HepG2 (cell line): Measurements from ENCODE around the gene MXI1. TPM values are rescaled to one million over a fixed set of nuclear protein-coding genes. Genes with fewer than 3 reads are reported as not detected.

Experiments
- polyA plus RNA-seq, 8 experiments: library from polyadenylated mRNA; depleted of rRNA in 3 of 8; stranded (reverse) in 7 of 8; unstranded in 1 of 8; fragments of >200 nt; fragmentation: Illumina TruSeq in 4 of 8; extraction: Trizol in 4 of 8; gene quantifications; 2 replicates each; pipeline versions ENCODE4 v1.2.1 to v1.2.3, GENCODE V29; 2011 to 2016; ENCODE audit warnings: low read depth in 4 of 8, missing spikeins in 1 of 8, mixed read lengths in 1 of 8; ENCODE audit not compliant: insufficient read depth in 1 of 8
- total RNA-seq, 5 experiments: library from RNA; depleted of rRNA; stranded (reverse); fragments of >200 nt; fragmentation: Illumina TruSeq; extraction: Trizol; gene quantifications; 2 replicates each; pipeline ENCODE4 v1.2.3, GENCODE V29; 2016; ENCODE audit warnings: low read depth in 1 of 5
- TF ChIP-seq, protein P1 (sequence below): sonication (generic); formaldehyde crosslinking; IDR thresholded peaks from 2 replicates; pipeline ENCODE4 v1.5.1; 2020; ENCODE audit warnings: mild to moderate bottlenecking, missing genetic modification reagents, borderline replicate concordance
- TF ChIP-seq, protein P2 (sequence below): sonication (generic); formaldehyde crosslinking; IDR thresholded peaks from 2 replicates; pipeline ENCODE4 v1.4.0; 2020; ENCODE audit warnings: missing genetic modification reagents, borderline replicate concordance

Gene MXI1
- total and polyA plus RNA-seq, 2 of the 13 experiments (the other 11 are each of a cell fraction or from before 2014, with no cell fraction given), result 6.6 to 22.0 TPM

DNA sequence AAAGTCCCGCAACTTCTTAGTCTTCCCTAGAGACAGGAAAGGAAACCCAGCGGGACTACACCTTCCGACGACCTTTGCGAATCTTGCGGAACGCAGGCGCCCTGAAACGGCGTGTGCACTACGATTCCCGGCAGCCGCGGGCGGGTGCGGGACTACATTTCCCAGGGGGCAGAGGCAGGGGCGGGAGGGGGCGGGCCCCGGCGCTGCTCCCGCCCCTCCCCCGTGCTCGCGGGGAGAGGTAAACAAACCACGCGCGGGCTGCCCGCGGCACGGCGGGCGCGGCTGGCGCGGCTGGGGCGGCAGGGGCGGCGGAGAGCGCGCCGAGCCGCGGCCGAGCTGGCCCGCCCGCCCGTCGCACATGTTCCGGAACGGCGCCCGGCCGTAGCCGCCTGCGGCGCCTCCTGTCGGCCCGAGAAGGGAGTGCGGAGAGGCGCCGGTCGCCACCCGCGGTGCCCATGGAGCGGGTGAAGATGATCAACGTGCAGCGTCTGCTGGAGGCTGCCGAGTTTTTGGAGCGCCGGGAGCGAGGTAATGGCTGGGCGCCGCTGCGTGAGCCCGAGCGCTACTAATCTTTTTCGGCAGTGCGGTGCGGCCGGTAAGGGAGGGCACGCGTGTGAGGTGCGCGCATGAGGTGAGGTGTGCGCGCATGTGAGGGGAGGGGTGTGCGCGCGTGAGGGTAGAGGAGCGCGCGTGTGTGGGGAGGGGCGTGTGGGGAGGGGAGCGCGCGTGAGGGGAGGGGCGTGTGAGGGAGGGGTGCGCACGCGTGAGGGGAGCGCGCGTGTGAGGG, 18.5 kb downstream of the MXI1 start (continued):
- TF ChIP-seq, protein P1, sequence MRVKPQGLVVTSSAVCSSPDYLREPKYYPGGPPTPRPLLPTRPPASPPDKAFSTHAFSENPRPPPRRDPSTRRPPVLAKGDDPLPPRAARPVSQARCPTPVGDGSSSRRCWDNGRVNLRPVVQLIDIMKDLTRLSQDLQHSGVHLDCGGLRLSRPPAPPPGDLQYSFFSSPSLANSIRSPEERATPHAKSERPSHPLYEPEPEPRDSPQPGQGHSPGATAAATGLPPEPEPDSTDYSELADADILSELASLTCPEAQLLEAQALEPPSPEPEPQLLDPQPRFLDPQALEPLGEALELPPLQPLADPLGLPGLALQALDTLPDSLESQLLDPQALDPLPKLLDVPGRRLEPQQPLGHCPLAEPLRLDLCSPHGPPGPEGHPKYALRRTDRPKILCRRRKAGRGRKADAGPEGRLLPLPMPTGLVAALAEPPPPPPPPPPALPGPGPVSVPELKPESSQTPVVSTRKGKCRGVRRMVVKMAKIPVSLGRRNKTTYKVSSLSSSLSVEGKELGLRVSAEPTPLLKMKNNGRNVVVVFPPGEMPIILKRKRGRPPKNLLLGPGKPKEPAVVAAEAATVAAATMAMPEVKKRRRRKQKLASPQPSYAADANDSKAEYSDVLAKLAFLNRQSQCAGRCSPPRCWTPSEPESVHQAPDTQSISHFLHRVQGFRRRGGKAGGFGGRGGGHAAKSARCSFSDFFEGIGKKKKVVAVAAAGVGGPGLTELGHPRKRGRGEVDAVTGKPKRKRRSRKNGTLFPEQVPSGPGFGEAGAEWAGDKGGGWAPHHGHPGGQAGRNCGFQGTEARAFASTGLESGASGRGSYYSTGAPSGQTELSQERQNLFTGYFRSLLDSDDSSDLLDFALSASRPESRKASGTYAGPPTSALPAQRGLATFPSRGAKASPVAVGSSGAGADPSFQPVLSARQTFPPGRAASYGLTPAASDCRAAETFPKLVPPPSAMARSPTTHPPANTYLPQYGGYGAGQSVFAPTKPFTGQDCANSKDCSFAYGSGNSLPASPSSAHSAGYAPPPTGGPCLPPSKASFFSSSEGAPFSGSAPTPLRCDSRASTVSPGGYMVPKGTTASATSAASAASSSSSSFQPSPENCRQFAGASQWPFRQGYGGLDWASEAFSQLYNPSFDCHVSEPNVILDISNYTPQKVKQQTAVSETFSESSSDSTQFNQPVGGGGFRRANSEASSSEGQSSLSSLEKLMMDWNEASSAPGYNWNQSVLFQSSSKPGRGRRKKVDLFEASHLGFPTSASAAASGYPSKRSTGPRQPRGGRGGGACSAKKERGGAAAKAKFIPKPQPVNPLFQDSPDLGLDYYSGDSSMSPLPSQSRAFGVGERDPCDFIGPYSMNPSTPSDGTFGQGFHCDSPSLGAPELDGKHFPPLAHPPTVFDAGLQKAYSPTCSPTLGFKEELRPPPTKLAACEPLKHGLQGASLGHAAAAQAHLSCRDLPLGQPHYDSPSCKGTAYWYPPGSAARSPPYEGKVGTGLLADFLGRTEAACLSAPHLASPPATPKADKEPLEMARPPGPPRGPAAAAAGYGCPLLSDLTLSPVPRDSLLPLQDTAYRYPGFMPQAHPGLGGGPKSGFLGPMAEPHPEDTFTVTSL (CRISPR knock-in tag), result 0 out of 2 replicates have a peak, but pooled peaks have one; percentile 24
- TF ChIP-seq, protein P2, sequence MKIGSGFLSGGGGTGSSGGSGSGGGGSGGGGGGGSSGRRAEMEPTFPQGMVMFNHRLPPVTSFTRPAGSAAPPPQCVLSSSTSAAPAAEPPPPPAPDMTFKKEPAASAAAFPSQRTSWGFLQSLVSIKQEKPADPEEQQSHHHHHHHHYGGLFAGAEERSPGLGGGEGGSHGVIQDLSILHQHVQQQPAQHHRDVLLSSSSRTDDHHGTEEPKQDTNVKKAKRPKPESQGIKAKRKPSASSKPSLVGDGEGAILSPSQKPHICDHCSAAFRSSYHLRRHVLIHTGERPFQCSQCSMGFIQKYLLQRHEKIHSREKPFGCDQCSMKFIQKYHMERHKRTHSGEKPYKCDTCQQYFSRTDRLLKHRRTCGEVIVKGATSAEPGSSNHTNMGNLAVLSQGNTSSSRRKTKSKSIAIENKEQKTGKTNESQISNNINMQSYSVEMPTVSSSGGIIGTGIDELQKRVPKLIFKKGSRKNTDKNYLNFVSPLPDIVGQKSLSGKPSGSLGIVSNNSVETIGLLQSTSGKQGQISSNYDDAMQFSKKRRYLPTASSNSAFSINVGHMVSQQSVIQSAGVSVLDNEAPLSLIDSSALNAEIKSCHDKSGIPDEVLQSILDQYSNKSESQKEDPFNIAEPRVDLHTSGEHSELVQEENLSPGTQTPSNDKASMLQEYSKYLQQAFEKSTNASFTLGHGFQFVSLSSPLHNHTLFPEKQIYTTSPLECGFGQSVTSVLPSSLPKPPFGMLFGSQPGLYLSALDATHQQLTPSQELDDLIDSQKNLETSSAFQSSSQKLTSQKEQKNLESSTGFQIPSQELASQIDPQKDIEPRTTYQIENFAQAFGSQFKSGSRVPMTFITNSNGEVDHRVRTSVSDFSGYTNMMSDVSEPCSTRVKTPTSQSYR (CRISPR knock-in tag), result peak; percentile 22; the same call in 1 of the 2 replicates
